ACHN (cell line): ENCODE results near the gene HPCAL1.
"Not testable (repeated sequence)": the region's sequence is repeated elsewhere in the genome, so short reads cannot be mapped to it uniquely, and the experiment has no call there.

ENCODE experiments used
- DNase-seq: peaks from one replicate; pipeline ENCODE4 v3.0.0-alpha.2; 2015
- in situ Hi-C: cut with HindIII; loops from 2 replicates; pipeline ENCODE4 v1.10.0; 2017; ENCODE audit warnings: low sequenced_read_pairs, low pct_ligation_motif_present, low pct_unique_long_range_greater_than_20kb

The HPCAL1 gene

GRCh38 chr2:10296142-10296541 is 6.6 kb upstream of the HPCAL1 start:
- in situ Hi-C loops: no loop called here
- DNase-seq: no peak

GRCh38 chr2:10297191-10297830 is 5.4 kb upstream of the HPCAL1 start:
- DNase-seq: no peak
- in situ Hi-C loops: no loop called here

GRCh38 chr2:10297959-10298531 is 4.7 kb upstream of the HPCAL1 start:
- peak; percentile 45 for DNase-seq
- in situ Hi-C loops: no loop called here

- DNase-seq, in situ Hi-C loops: not testable (repeated sequence)
Measured at GRCh38 chr2:10298777-10299176, 3.9 kb upstream of the HPCAL1 start.

- in situ Hi-C loops: no loop called here
- no peak for DNase-seq
Measured at GRCh38 chr2:10300328-10300920, 2.3 kb upstream of the HPCAL1 start.

GRCh38 chr2:10300997-10301940 is 1.4 kb upstream of the HPCAL1 start:
- in situ Hi-C loops: no loop called here
- DNase-seq: no peak

GRCh38 chr2:10301941-10302478 is 694 bp upstream of the HPCAL1 start:
- DNase-seq: no peak
- in situ Hi-C loops: no loop called here

GRCh38 chr2:10303181-10303693 is 533 bp downstream of the HPCAL1 start:
- DNase-seq: no peak
- in situ Hi-C loops: no loop called here

GRCh38 chr2:10303694-10304378 is 1.1 kb downstream of the HPCAL1 start:
- DNase-seq: peak; percentile 33
- in situ Hi-C loops: no loop called here

GRCh38 chr2:10304458-10305253 is 2.0 kb downstream of the HPCAL1 start:
- in situ Hi-C loops: no loop called here
- DNase-seq: no peak

- DNase-seq: no peak
- in situ Hi-C loops: no loop called here
Measured at GRCh38 chr2:10305254-10305635, 2.5 kb downstream of the HPCAL1 start.

- DNase-seq: no peak
- in situ Hi-C loops: no loop called here
Measured at GRCh38 chr2:10305715-10306114, 3.0 kb downstream of the HPCAL1 start.

- in situ Hi-C loops: no loop called here
- DNase-seq: no peak
Measured at GRCh38 chr2:10306901-10307463, 4.3 kb downstream of the HPCAL1 start.

- no peak for DNase-seq
- in situ Hi-C loops: no loop called here
Measured at GRCh38 chr2:10307561-10308156, 5.0 kb downstream of the HPCAL1 start.

GRCh38 chr2:10308866-10309265 is 6.2 kb downstream of the HPCAL1 start:
- in situ Hi-C loops: no loop called here
- DNase-seq: no peak

GRCh38 chr2:10309286-10309685 is 6.6 kb downstream of the HPCAL1 start:
- in situ Hi-C loops: no loop called here
- no peak for DNase-seq
